GM19025 (cell line): ENCODE measurements around the gene KSR2.

ENCODE experiments used
- ATAC-seq: cut with Tn5 transposase; IDR thresholded peaks from one replicate; pipeline ENCODE4 v1.9.1; 2021; ENCODE audit warnings: mild to moderate bottlenecking, low read depth, moderate library complexity; ENCODE audit not compliant: unreplicated experiment

KSR2 gene

DNA sequence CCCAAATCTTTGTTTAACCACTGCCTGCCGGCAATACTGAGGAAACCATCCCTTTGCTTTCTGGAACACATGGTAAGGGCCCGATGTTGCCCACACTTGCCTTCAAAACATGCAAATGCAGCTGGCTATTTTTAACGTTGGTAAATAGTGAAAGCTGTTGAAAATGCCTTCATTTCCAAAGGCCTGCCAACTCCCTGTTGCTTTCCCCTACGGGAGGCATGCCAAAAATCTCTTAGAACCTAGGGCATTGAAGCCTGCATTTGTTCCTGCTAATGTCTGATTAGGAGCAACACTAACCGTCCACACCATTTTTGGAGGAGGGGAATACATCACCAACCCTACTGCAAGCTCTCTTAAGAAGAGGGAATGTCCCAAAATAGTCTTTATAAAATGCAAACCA lies 454.8 kb downstream of the KSR2 start:
- ATAC-seq: no peak

- no peak for ATAC-seq
Measured at GRCh38 chr12:117513353-117513752, 455.4 kb downstream of the KSR2 start.

- no peak for ATAC-seq
Measured at GRCh38 chr12:117508468-117508867, 460.3 kb downstream of the KSR2 start.

GRCh38 chr12:117507548-117507947 lies 461.2 kb downstream of the KSR2 start:
- ATAC-seq: no peak

GRCh38 chr12:117506333-117506732 lies 462.5 kb downstream of the KSR2 start:
- ATAC-seq: no peak

GRCh38 chr12:117502633-117503032 lies 466.2 kb downstream of the KSR2 start:
- ATAC-seq: no peak

DNA sequence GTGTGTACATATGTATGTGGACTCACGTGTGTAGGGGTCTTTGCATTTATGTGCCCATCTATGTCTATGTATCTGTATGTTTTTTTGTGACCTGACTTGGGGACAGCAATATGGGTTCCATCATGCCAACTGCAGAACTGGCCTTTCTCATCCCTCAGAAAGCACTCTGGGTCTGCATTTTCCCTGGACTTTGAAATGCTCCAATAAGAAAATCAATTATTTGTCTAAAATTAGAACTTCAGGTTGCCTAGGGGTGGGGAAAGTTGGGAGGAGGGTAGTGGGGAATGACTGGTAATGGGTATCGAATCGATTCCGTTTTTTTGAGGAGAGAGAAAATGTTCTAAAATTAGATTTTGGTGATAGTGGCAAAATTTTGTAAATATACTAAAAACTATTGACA lies 466.6 kb downstream of the KSR2 start:
- no peak for ATAC-seq

DNA sequence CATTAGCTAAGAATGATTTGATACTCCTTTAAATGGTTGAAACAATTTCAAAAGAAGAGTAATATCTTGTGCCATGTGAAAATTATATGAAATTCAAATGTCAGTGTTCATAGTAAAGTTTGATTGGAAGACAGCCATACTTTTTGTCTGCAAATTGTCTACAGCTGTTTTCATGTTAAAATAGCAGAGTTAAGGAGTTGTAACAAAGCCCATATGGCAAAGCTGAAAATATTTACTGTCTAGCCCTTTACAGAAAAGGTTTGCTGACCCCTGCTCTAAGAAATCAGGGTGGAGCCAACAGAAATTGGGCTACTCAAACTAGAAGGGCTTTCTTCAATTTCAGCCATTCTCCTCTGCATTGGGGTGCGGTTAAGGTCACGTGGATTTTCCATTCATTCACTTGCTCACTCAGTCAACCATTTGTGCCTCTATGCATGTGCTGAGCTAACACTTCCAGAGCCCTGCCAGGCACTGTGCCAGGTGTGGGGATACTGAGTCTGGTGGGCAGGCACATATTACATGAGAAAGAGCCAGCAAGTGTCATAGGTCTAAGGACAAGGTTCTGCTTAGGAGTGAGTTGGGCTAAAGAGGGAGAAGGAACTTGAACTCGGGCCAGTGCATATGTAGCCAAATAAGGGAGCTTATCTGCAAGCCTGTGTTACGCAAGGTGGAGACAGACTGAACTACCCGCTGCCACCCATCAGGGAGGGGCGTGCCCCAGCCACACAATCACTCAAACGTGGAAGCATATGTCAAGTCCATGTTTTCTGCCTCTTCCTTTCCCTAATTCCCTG lies 467.5 kb downstream of the KSR2 start:
- ATAC-seq: no peak

GRCh38 chr12:117499759-117500485 lies 468.9 kb downstream of the KSR2 start:
- ATAC-seq: no peak

GRCh38 chr12:117498880-117499279 lies 469.9 kb downstream of the KSR2 start:
- ATAC-seq: no peak

DNA sequence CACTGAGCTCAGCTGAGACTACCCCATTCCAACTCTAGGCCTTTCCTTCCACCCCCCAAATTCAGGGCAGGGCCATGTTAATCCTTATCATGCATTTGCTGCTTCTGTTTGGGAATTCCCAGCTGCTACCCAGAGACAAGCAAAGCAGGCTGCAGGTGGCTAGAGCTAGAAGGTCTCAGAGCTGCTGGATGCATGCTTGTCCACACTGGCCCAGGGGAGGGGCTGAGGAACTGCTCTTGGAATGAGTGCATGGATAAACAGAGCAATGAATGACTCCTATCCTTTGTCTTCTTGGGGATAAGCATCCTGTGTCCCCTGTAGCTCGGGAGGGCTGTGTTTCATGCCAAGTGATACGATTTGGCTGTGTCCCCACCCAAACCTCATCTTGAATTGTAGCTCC lies 470.5 kb downstream of the KSR2 start:
- ATAC-seq: no peak

- ATAC-seq: no peak
Measured at GRCh38 chr12:117497407-117497806, 471.4 kb downstream of the KSR2 start.

DNA sequence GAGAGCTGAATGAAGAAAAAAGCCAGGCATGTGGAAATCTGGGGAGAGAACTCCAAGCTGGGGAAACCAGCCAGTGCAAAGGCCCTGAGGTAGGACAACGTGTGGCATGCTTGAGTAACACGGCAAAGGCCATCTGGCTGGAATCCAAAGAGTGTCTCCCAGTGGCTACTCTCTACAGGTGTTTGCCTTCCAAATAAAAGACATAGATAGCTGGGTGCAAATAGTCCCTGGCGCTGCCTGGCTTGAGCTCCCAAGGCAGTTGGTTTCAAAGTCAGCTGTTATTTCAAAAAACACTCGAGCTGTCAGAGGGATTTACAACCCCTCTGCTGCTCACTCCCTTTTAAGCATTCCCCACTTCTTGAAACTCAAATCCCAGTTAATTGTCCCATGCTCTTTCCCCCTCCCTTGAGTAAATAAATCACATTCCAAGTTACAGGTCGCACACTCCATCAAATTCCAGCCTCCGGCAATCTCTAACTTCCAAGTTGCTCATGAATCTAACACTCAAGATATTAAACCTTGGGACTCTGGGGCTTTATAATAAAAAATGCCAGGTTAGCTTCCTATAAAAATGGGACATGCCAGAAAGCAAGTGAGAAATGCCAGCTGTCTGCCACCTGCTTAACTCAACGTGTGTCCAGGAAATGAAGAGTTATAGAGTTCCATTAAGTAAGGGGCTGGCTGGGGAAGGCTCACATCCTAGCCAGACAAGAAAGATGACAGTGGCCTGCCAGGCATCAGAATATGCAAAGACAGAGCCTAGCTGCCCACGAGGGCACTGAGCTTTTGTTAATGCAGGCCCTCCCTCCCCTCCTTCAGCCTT lies 473.7 kb downstream of the KSR2 start:
- ATAC-seq: no peak

DNA sequence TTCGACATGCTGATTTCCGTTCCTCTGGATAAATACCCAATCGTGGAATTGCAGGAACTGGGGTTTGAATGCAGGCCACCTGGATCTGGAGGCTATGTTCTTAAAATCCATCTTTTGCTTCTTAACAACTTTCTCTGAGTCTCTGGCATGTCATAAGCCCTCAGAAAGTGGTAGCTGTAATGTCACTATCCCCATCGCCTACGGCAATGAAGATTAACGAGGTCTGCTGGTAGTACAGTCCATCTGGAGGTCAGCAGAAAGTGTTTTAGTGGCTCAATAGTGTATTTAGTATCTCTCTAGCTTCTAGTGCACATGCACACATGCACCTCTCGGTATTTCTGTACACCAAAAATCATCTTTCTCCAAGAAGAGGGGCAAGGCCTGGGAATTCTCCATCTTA lies 477.1 kb downstream of the KSR2 start:
- ATAC-seq: no peak

GRCh38 chr12:117490130-117490529 lies 478.7 kb downstream of the KSR2 start:
- no peak for ATAC-seq

DNA sequence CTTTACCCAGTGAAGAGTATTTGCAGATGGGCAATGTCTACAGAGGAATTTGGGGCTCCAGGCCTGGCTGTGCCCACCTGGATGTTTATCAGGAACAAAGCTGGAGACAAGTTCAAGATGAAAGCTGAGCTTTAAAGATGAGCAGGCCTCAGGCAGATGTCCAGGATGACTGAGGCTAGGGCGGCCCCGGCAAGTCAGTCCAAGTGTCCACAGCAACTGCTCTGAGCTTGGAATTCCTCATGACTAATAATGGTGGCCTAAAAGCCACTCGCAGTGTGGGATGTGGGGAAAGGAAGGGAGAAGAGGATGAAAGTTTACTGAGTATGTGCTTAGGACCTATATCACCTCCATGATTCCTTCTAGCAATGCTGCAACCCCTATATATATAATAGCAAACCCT lies 479.1 kb downstream of the KSR2 start:
- no peak for ATAC-seq

DNA sequence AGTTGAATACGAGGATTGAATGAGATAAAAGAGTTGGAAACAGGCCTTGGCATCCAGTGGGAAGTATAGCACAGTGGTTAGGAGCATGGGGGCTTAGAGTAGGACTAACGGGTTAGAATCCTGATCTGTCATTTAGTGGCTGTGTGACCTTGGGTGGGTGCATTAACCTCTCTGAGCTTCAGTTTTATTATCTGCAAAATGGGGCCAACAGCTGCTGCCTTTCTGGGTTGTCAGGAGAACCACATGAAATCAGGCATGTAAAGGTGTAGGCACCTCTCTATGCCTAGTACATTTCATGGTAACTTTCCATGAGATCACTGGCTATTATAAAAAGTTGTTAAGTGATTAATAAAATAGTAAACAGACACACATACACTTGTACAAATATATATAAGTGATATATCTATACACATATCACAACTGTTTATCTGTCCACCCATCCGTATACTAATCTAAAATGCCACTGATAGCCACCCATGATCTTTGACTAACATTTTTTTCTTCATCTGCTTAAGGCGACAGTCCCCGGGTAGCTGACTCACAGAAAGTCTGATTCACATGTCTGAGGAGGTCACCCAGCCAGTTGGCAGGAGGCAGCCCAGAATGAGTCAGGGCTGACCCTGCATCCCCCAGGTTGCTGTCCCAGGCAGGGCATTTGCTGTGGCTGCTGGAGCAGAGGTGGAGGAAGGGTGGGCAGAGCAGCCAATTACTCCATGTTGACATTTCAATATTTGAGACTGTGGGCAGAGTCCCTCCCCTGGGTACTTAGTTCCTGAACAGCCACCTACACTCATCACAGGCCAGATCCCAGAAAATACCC lies 481.7 kb downstream of the KSR2 start:
- ATAC-seq: no peak

- no peak for ATAC-seq
Measured at GRCh38 chr12:117485984-117486839, 482.6 kb downstream of the KSR2 start.

DNA sequence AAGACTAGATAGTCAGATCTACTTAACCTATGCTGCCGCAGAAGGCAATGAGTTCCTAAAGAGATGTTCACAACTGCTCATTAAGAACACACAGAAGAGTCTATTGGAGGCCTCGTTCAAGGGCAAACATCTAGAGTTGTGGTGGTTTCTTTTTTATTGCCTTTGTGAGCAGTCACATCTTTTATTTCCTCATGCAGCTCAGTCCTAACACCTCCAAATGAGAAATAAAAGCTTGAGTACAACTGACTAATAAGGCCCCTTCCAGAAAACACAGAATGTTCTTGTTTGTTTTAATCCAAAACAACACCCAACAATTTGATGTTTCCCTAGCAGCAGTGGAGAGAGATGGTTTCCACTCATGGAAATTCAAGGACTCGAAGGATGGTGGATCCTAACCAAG lies 483.9 kb downstream of the KSR2 start:
- ATAC-seq: no peak
